Right forelimb (tissue), 1 donor: ENCODE data around the gene C10orf120.

Source experiments
- DNase-seq: peaks from one replicate; pipeline ENCODE4 v3.0.0-alpha.2; 2018

The C10orf120 gene

DNA sequence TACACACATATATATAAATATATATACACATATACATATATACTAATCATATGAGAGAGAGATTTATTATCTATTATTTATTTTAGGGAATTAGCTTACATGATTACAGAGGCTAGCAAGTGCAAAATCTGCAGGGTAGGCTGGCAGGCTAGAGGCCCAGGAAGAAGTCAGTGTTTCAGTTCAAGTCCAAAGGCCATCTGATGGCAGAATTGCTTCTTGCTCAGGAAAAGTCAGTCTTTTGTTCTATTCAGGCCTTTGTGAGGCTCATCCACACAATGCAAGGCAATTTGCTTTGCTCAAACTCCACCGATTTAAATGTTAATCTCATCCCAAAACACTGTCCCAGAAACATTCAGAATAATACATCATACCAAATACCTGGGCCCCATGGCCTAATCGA lies 2.6 kb upstream of the C10orf120 start:
- DNase-seq = no peak

DNA sequence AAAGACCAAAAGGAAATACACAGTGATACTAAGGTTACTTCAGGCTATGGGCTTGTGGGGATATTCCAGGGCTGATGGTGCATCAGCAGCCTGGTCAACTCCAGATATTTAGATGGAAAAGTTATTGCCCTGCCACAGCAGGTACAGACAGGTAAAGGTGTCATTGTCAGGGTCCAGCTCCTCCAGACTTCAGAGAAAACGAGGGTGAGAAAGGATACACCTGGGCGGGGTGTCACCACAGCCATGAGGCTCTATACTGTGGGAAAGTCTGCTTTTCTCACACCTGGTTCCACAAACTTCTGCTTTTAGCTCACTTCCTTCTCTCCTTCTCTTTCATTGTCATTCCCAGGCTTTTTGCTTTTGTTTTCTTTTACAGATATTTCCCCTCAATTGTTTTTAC lies 2.0 kb upstream of the C10orf120 start:
- DNase-seq = no peak

- DNase-seq = no peak
Measured at GRCh38 chr10:122696687-122697086, 3.0 kb downstream of the C10orf120 start.

DNA sequence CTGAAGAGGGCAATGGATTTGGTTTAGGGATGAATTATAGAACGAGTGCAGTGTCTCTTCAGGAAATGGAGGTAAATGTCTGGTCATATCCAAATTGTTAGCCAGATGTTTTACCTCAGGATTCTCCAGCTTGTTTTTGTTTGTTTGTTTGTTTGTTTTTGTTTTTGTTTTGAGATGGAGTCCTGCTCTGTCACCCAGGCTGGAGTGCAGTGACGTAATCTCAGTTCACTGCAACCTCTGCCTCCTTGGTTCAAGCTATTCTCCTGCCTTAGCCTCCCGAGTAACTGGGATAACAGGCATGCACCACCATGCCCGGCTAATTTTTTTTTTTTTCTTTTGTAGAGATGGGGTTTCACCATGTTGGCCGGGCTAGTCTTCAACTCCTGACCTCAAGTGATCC lies 6.9 kb downstream of the C10orf120 start:
- no peak for DNase-seq

DNA sequence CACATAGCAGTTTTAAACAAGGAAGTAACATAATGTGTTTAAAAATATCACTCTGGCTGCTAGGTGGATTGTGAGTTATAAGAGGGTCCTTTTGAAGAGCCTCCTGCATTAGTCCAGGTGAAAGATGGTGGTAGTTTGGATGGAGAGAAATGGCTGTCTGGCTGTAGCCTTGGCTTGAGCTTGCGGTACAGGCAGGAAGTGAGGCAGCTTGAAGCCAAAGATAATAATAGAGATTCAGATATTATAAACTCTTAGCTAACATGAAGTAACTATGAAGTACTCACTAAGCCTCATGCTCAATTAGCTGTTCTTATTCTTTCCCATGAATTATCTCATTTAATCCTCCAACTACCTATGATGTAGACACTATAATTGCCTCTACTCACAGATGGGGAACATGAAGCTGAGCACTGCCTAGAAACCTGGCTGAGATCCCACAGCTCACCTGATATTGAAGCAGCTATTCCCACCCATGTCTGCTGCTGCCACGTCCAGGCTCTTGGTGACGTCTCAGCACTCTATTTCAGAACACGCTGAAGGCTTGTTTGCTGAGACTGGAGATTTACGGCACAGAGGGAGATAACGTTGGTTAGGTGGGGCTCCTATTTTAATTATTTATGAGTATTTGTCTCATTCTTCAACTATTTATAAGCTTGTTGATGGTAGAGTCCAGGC lies 10.4 kb downstream of the C10orf120 start:
- DNase-seq = no peak

DNA sequence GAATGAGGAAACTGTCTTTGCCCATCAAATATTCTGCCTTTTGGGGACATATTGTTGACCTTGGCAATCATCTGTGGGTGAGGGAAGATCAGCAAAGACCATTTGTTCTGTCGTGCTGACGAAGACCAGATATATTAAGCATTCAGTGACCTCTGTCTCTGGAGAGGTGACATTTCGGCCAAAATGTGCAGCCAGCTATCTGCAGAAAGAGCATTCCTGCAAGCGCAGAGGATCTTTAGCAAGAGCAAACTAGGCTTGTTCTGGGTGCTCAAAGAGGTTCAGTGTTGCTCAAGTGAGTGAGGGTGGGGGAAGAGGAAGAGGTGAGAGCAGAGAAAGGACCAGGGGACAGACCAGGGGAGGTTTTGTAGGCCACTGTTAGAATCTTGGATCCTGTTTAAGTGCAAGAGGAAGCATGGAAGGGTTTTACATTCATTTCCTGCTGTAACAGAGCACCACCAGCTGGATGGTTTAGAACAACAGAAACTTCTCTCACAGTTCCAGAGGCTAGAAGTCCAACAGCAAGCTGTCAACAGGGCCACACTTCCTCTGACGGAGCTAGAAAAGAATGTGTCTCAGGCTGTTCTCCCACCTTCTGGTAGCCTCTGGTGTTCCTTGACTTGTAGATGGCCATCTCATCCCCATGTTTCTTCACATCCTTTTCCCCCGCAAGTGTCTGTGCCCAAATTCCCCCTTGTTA lies 11.2 kb downstream of the C10orf120 start:
- DNase-seq = no peak

GRCh38 chr10:122682522-122682921 lies 17.1 kb downstream of the C10orf120 start:
- no peak for DNase-seq

DNA sequence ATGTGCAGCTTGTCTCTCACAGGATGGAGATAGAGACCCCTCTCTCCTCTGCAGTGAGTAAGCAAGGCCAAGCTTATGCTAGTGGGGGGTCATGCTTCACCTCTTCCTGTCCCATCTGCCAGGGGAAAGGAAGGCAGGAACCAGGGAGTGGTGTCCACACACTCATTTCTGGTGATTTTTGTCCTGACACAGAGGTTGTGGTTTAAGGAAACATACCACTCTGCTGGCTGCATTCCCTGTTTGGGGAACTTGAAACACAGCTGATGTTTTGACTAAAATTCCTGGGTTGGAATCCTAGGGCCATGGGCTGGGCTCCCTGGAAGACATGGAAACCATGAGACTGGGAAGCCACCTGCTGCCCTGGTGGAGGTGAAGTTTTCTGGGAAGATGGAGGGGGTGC lies 21.4 kb downstream of the C10orf120 start:
- DNase-seq = no peak

- no peak for DNase-seq
Measured at GRCh38 chr10:122675278-122675677, 24.4 kb downstream of the C10orf120 start.

DNA sequence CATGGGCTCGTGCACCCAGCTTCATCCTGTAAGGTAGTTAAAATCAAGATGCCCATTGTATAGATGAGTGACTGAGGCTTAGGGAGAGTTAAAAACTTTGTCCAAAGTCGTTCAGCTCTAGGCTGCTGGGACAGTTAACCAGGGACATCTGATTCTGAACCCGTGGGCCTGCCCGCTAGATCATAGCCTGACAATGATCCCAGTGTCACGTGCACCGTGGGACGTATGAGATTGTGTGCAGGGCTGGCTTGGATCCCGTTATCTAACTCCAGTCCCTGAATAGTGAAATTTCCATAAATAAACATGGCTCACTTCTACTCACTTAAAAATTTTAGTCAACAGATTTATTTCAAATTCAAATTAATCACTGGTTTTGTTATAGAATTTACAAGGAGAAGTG lies 24.9 kb downstream of the C10orf120 start:
- no peak for DNase-seq

- no peak for DNase-seq
Measured at GRCh38 chr10:122673731-122674130, 25.9 kb downstream of the C10orf120 start.

- no peak for DNase-seq
Measured at GRCh38 chr10:122673269-122673668, 26.4 kb downstream of the C10orf120 start.

DNA sequence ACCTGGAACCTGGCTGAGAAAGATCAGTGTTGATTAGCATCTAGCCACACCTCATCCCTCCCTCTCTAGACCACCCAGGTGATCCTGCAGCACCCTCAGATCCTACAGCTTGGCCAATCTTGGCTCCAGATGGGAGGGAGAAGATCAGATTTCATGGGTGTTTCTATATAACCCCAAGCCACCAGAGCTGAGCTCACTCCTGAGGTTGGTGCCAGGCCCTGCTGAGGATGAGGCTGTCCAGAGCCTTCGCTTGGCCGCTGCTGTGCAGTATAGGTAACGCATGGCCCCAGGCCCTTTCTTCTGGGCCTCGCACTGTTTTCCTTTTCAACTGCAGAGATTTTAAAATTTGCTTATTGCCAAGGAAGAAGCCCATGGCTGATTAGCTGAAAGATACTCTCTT lies 27.0 kb downstream of the C10orf120 start:
- DNase-seq = no peak

GRCh38 chr10:122671355-122671754 lies 28.3 kb downstream of the C10orf120 start:
- no peak for DNase-seq

- no peak for DNase-seq
Measured at GRCh38 chr10:122669842-122670241, 29.8 kb downstream of the C10orf120 start.

DNA sequence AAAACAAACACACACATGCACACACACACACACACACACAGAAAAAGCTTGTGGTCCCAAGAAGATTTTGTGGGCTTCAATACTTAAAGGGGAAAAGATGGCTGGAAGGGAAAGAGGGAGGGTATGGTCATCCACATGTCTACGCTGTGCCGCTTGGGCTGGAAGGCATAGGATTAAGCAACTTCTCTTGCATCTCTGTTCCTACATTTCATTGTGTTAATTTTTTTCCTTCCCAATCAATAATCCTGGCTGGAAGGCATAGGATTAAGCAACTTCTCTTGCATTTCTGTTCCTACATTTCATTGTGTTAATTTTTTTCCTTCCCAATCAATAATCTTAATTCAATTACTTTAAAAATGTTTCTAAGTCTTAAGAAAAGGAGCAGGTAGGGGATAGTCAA lies 30.6 kb downstream of the C10orf120 start:
- DNase-seq = no peak

- no peak for DNase-seq
Measured at GRCh38 chr10:122665946-122666345, 33.7 kb downstream of the C10orf120 start.

DNA sequence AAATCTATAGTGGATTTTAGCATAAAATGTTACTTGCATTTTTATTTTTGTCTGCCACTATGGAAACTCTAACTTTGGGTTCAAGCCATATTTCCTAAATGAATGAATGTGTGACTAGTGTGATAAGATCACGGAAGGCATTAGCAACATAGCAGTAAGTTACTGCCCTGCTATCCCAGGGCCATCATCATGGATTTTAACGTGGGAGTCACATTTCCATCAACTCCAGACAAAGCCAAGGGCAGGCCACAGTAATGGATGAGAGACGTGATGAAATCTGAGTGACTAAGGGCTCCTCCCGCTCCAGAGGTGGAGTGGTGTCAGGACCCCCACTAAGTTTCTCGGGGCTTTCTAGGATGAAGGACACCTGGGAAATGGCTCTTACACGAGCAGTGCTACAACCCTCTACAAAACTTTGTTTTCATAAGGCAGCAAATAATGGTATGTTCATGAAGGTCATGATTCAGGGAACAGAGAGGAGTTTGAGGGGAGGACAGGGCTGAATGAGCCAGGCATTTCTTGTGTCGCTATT lies 34.3 kb downstream of the C10orf120 start:
- DNase-seq = no peak

GRCh38 chr10:122664501-122664900 lies 35.1 kb downstream of the C10orf120 start:
- DNase-seq = no peak

DNA sequence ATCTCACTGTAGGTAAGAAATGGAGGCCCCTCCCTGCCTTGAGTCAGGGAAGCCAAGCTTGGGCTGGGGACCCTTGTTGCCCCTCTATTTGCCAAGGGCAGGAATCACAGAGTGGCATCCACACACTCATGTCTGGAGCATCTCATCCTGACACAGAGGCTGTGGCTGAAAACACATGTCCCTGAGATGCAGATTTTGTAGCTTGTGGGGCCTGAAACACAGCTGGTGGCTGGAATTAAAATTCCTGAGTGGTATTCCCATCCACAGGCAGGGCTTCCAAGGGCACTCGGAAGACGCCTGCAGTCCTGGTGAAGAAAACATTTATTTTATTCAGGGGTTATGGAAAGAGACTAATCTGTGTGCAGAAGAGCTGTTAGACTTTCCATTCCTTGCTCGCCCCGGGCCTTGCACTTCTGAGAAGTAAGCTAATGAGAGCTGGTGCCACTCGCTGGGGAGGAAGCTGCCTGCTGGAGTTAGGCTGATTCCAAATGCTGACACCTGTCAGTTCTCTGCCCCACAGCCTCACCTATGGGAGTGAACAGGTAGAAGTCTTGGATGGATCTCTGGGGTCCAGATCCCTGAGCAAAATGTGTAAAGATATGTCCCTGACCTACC lies 36.0 kb downstream of the C10orf120 start:
- DNase-seq = no peak

DNA sequence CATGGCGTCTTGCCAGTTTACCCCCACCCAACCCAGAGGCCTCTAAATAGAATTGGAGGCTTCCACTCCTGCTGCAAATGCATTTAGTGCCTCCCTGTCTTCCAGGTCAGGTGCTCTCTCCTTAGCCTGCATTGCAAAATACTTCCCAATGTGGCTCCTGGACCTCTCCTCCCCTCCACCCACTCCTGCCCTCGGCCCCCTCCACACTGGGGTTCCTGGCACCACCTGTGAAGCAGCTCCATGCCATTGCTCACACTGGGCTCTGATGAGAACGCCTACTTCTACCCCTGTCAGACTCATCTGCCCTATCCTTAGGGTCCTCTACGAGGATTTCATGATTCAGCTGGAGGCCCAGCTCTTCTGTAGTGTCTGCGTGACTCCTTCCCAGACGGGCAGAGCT lies 37.4 kb downstream of the C10orf120 start:
- DNase-seq = no peak

DNA sequence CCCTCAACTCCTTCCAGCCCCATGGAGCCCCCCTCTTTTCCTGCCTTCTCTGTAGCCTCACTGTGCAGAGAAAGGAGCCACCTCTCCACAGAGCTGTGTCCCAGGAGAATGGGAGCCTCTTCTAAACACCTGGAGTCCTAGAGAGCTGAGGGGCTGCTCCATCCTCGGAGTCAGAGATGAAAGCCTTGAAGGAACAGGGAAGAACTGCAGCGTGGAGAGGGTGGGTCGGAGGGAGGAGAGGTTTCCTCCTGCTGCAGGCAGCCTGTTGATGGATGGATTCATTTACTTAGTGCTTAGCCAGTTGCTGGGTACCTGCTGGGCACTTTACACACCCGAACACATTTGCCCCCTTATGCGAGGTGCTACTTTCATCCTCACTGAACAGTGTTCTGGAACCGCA lies 39.0 kb downstream of the C10orf120 start:
- DNase-seq = no peak

GRCh38 chr10:122659651-122660050 lies 40.0 kb downstream of the C10orf120 start:
- DNase-seq = no peak

- DNase-seq = no peak
Measured at GRCh38 chr10:122659126-122659525, 40.5 kb downstream of the C10orf120 start.
